GM21360 (cell line): ENCODE data around the gene SEMA6B.
"Not testable (repeated sequence)": the region's sequence is repeated elsewhere in the genome, so short reads cannot be mapped to it uniquely, and the experiment has no call there.

Experiments used
- ATAC-seq: cut with Tn5 transposase; IDR thresholded peaks from one replicate; pipeline ENCODE4 v1.9.1; 2021; ENCODE audit warnings: mild to moderate bottlenecking, moderate library complexity; ENCODE audit not compliant: unreplicated experiment

SEMA6B gene

GRCh38 chr19:4573682-4574081, 14.2 kb upstream of the SEMA6B start:
- ATAC-seq = no peak

GRCh38 chr19:4571305-4571917, 11.9 kb upstream of the SEMA6B start:
- no peak for ATAC-seq

GRCh38 chr19:4570916-4571304, 11.4 kb upstream of the SEMA6B start:
- no peak for ATAC-seq

- no peak for ATAC-seq
These were observed 10.9 kb upstream of the SEMA6B start for GRCh38 chr19:4570402-4570801.

- no peak for ATAC-seq
These were observed 9.4 kb upstream of the SEMA6B start for GRCh38 chr19:4568886-4569285.

GRCh38 chr19:4567584-4568071, 8.1 kb upstream of the SEMA6B start:
- no peak for ATAC-seq

GRCh38 chr19:4566402-4567051, 7.0 kb upstream of the SEMA6B start:
- ATAC-seq = no peak

- not testable (repeated sequence) for ATAC-seq
These were observed 4.1 kb upstream of the SEMA6B start for GRCh38 chr19:4563562-4563961.

- not testable (repeated sequence) for ATAC-seq
These were observed 2.6 kb upstream of the SEMA6B start for GRCh38 chr19:4562085-4562484.

- no peak for ATAC-seq
These were observed 1.2 kb downstream of the SEMA6B start for GRCh38 chr19:4557971-4558941.

GRCh38 chr19:4557144-4557970, 2.1 kb downstream of the SEMA6B start:
- ATAC-seq = no peak

GRCh38 chr19:4556597-4557127, 2.8 kb downstream of the SEMA6B start:
- no peak for ATAC-seq

GRCh38 chr19:4555657-4556561, 3.6 kb downstream of the SEMA6B start:
- ATAC-seq = no peak

GRCh38 chr19:4554717-4555116, 4.8 kb downstream of the SEMA6B start:
- no peak for ATAC-seq

GRCh38 chr19:4553775-4554174, 5.7 kb downstream of the SEMA6B start:
- no peak for ATAC-seq

- ATAC-seq = no peak
These were observed 6.3 kb downstream of the SEMA6B start for GRCh38 chr19:4553092-4553695.

- ATAC-seq = no peak
These were observed 7.0 kb downstream of the SEMA6B start for GRCh38 chr19:4552525-4552819.

GRCh38 chr19:4550479-4551050, 8.9 kb downstream of the SEMA6B start:
- no peak for ATAC-seq

GRCh38 chr19:4550018-4550417, 9.5 kb downstream of the SEMA6B start:
- no peak for ATAC-seq
